ENCODE measurements around the gene CD8A.

CD8A gene

GRCh38 chr2:86808315-86809161 is 17.8 kb upstream of the CD8A start:
- peak; percentile 74 for DNase-seq

- DNase-seq = peak; percentile 37
These were observed 17.0 kb upstream of the CD8A start for GRCh38 chr2:86807468-86808275.

- DNase-seq = no peak
These were observed 16.4 kb upstream of the CD8A start for GRCh38 chr2:86807133-86807467.

- no peak for DNase-seq
These were observed 15.5 kb upstream of the CD8A start for GRCh38 chr2:86806059-86806857.

GRCh38 chr2:86800856-86801567 is 10.3 kb upstream of the CD8A start:
- no peak for DNase-seq

- no peak for DNase-seq
These were observed 4.1 kb upstream of the CD8A start for GRCh38 chr2:86794861-86795260.

- no peak for DNase-seq
These were observed 3.0 kb upstream of the CD8A start for GRCh38 chr2:86793752-86794151.

- no peak for DNase-seq
These were observed 860 bp upstream of the CD8A start for GRCh38 chr2:86791573-86791972.

GRCh38 chr2:86790134-86790675 is 508 bp downstream of the CD8A start:
- DNase-seq = no peak

- DNase-seq = no peak
These were observed 1.0 kb downstream of the CD8A start for GRCh38 chr2:86789687-86790133.

- no peak for DNase-seq
These were observed 1.6 kb downstream of the CD8A start for GRCh38 chr2:86788881-86789686.

- no peak for DNase-seq
These were observed 2.5 kb downstream of the CD8A start for GRCh38 chr2:86788165-86788564.

- no peak for DNase-seq
These were observed 3.0 kb downstream of the CD8A start for GRCh38 chr2:86787736-86788135.

GRCh38 chr2:86786001-86786536 is 4.6 kb downstream of the CD8A start:
- DNase-seq = no peak

- no peak for DNase-seq
These were observed 5.3 kb downstream of the CD8A start for GRCh38 chr2:86785456-86785855.

GRCh38 chr2:86783615-86784339 is 6.9 kb downstream of the CD8A start:
- DNase-seq = no peak

GRCh38 chr2:86782748-86783147 is 8.0 kb downstream of the CD8A start:
- DNase-seq = no peak

- no peak for DNase-seq
These were observed 9.3 kb downstream of the CD8A start for GRCh38 chr2:86781363-86781762.

GRCh38 chr2:86779971-86780370 is 10.7 kb downstream of the CD8A start:
- no peak for DNase-seq

- no peak for DNase-seq
These were observed 11.8 kb downstream of the CD8A start for GRCh38 chr2:86778957-86779356.

Data from fibroblast of skin of right biceps (primary cell).